A549 (cell line): Measurements from ENCODE around the gene ZNF496.

Experiments
- POLR2AphosphoS2 ChIP-seq: conservative IDR thresholded peaks from 2 replicates; pipeline ENCODE4 v1.6.1; 2012; ENCODE audit warnings: low read length, improper control_type of control experiment, inconsistent platforms
- RAD21 ChIP-seq, 2 experiments: fragments of >200 bp in 1 of 2; sonication (Bioruptor Twin) in 1 of 2; formaldehyde crosslinking in 1 of 2; IDR thresholded peaks in 1 of 2; conservative IDR thresholded peaks in 1 of 2; 2 replicates in 1 of 2; 3 replicates in 1 of 2; pipeline ENCODE4 v1.6.1; 2012 to 2018; ENCODE audit warnings: inconsistent platforms in 1 of 2
- TF ChIP-seq, protein P1 (sequence below): fragments of >200 bp; sonication (Bioruptor Twin); formaldehyde crosslinking; IDR thresholded peaks from 3 replicates; pipeline ENCODE4 v1.5.1; 2016

DNA sequence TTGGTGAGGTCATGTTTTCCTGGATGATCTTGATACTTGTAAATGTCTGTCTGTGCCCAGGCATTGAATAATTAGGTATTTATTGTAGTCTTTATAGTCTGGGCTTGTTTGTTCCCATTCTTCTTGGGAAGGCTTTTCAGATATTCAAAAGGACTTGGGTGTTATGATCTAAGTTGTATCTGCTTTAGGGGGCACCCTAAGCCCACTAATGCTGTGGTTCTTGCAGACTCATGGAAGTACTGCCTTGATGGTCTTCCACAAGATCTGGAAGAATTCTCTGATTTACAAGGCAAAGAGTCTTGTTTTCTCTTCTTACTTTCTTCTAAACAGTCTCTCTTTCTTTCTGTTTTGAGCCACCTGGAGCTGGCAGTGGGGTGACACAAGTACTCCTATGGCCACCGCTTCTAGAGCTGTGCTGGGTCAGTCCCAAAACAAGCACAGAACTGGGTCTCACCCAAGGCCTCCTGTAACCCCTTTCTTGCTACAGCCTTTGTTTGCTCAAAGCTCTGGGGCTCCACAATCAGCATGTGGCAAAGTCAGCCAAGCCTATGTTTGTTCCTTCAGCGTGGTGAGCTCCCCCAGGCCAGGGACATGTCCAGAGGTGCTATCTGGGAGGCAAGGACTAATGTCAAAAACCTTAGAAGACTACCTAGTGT lies 63.1 kb downstream of the ZNF496 start:
- TF ChIP-seq, protein P1, sequence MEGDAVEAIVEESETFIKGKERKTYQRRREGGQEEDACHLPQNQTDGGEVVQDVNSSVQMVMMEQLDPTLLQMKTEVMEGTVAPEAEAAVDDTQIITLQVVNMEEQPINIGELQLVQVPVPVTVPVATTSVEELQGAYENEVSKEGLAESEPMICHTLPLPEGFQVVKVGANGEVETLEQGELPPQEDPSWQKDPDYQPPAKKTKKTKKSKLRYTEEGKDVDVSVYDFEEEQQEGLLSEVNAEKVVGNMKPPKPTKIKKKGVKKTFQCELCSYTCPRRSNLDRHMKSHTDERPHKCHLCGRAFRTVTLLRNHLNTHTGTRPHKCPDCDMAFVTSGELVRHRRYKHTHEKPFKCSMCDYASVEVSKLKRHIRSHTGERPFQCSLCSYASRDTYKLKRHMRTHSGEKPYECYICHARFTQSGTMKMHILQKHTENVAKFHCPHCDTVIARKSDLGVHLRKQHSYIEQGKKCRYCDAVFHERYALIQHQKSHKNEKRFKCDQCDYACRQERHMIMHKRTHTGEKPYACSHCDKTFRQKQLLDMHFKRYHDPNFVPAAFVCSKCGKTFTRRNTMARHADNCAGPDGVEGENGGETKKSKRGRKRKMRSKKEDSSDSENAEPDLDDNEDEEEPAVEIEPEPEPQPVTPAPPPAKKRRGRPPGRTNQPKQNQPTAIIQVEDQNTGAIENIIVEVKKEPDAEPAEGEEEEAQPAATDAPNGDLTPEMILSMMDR, result no peak
- TF ChIP-seq RAD21 (conservative IDR thresholded peaks at IDR 0.05 in 1 of 2, IDR thresholded peaks at IDR 0.05 in 1 of 2) (no peak), POLR2AphosphoS2 (no peak)
